CD4-positive, alpha-beta T cell treated with Interleukin-1 beta for 1 hour (primary cell): ENCODE measurements around the gene NMRAL1.

ENCODE experiments used
- DNase-seq, 2 donors: peaks; one replicate each; pipeline ENCODE4 v3.0.0-alpha.2; 2020 to 2022

The NMRAL1 gene

DNA sequence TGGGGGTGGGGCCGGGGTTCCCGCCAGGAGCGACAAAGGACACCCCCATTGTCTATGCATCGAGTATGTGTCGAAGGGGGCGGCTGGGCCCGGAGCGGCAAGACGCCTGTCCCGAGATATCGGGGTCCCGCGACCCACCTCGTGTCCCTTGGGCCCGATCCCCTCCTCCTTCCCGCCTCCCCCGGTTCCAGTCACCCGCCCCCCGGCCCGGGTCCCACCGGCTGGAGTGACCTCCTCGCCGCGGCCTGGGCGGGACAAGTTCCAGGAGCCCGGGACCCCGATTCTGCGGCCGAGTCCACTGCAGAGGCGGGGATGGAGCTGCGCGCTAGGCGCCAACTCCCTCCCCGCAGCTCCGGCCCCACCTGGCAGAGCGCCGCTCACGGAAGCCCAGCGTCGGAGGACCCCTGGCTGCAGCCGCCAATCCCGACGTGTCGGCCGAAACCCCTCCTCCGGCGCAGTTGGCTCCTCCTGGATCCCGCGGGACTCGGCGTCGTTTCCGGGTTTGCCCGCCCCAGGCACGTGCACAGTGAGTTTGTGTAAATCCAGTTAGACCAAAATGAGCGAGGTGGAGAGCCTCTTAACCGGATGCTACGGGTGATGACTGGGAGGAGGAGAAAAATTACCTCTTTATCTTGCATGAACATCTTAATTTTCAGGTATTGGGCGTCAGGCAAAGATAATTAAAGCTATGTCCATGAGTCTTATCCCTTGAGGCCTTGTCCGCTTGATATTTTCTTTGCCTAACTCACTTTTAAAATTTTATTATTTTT lies at the start of gene NMRAL1:
Gene NMRAL1, minus strand, starts transcription at position 434 of the 770 bp plus-strand sequence. CDS start 493 bp downstream, outside the sequence.
- peak; percentile 86 to 90 for DNase-seq

- DNase-seq, result no peak
Measured at GRCh38 chr16:4523686-4524085, 49.3 kb upstream of the NMRAL1 start.

DNA sequence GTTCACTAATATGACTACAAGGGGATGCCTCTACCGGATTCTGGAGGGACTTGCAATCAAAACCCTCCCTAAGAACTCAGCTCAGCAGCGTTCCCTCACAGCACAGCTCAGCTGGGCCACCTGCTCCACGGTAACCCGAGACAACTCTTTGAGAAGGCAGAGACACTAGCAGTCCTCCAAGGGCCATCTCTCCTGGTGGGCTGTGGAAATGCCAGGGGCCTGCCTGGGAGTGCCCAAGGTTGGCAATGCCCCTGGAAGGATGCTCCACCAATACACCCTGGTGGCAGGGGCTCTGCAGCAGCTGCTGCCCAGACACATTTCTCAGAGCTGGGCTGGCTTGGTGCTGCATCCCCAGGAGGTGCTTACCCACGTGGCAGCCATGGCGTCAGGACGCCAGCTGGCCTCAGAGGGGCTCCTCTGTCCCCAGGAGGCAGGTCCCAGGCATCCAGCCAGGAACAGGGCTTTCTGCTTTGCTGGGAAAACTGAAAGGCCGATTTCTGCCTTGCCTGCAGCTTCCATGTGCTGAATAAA lies 47.7 kb upstream of the NMRAL1 start:
- no peak for DNase-seq

DNA sequence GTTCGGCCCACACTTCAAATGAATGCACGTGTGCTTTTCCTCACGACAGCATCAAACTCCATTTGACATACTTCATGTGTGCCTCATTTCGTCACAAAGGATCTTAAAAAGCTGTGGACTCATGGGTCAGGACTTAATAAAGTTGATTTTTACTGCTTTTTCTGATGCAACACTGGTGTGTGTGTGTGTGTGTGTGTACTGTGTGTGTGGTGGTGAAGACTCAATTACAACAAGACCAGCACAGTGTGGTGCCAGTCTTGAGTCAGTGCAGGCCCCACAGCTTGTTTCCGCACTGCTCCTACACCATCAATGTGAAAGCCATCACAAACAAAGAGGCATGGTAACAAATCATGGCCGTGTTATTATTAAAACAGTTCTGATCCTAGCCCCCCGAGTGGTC lies 46.5 kb upstream of the NMRAL1 start:
- DNase-seq, result no peak

DNA sequence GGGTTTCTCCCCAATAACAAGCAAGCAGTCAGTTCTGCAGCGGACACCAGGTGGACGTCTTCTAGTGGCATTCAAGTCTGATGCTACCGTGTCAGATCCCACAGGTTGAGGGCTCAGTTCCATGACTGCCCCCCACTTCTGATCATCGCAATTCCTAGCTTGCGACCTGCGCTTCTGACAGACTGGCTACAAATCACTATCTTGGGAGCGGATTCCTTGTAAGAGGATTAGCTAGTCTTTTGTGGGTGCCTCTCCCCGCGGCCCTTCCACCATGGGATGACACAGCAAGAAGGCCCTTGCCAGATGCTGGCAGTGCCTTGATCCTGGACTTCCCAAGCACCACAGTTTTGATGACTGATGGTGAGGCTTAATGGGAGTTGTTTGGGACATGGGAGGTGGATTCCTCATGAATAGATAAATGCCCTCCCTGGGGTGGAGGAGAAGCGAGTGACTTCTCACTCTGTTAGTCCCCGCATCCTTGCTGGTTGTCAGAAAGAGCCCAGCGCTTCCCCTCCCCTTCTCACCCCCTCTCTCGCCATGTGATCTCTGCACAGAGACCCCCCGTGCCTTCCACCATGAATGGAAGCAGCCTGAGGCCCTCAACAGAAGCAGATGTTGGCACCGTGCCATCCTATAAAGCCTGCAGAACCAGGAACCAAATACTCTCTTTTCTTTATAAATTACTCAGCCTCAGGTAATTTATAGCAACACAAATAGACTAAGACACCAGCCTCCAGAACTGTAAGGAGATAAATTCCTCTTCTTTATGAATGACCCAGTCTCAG lies 45.0 kb upstream of the NMRAL1 start:
- DNase-seq, result no peak

- DNase-seq, result no peak
Measured at GRCh38 chr16:4517812-4518680, 43.6 kb upstream of the NMRAL1 start.

DNA sequence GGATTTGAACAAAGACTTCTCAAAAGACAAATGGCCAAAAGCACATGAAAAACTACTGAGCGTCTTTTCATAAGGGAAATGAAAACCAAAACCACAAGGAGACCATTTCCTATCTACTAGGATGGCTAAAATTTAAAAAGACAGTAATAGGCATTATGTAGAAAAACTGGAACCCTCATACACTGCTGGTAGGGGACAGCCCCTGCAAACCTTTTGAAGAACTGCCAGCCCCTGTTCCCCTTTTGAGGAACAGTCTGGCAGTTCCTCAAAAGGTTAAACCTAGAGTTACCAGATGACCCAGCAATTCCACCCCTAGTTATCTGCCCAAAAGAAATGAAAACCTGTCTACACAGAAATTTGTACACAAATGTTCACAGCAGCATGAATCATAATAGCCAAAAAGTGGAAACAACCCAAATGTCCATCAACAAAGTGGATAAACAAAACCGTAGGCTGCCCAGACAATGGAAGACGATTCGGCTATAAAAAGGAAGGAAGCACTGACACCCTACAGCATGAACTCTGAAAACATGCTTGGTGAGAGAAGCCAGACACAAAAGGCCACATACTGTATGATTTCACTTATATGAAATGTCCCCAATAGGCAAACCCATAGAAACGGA lies 41.3 kb upstream of the NMRAL1 start:
- peak; percentile 30 to 55 for DNase-seq

DNA sequence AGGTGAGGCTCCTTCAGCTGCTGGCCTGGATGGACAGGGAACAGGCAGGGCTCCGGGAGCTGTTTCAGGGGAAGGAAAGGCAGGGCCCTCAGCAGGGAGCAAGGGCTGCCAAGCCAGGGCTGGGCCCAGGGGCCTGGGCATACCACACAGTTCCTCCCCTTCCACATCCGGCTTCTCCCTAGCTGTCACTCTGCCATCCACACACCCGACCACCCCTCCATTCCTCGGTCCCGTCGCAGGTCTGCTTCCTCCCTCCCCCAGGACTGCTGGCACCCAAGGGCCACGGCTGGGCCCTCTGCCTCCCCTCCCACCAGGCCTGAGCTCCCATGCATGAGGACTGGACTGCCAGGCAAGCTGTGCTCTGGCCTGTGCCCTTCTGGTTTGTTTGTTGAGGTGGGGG lies 40.2 kb upstream of the NMRAL1 start:
- no peak for DNase-seq

- DNase-seq, result no peak
Measured at GRCh38 chr16:4513881-4514280, 39.5 kb upstream of the NMRAL1 start.

DNA sequence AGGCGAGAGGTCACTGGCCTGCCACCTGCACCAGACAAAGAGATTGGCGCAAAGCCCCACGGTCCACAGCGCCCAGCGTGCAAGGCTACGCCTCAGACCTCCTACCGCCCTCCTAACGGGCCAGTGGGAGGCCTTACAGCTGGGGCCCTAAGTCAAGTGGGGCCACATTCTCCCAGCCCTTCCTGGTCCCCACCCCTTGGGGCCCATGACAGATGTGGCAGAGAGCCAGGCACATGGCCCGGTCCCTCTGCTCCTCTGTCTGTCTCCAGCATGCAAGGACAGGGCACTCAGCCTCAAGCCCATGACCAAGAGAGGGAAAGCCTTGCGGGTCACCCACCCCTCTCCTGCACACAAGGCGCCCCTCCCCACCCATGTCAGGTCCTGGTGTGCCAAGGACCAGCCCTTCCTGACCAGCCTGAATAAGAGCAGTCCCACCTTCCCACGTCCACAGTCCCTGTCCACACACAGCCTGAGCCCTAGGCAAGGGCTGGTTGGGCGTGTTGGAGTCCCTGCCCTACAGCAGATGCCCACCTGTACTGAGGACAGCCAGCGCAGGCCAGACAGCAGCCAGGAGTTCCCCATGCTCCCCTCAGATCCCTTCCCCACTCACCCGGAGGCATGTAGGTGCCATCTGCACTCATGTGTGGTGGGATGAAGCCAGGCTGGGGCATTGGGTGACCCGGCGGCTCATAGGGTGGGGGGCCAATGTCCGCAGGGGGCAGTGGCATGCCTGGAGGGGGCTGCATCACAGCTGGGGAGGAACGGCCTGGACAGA lies 38.8 kb upstream of the NMRAL1 start:
- no peak for DNase-seq

DNA sequence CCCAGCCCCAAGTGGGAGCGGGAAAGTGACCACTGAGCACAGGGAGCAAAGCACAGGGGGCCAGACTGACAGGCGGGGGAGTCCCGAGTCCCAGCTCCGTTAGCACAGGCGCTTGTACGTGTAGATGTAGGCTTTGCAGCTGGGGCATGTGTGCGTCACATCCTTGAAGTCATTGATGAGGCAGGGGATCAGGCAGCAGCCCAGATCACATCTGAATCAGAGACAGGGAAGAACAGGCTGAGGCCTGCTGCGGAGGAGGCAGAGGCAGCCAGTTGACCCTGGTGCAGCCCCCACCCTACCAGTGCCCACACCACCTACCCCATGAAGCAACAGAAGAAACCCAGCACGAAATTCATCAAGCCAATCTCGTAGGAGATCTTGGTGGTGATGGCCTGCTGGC lies 38.0 kb upstream of the NMRAL1 start:
- DNase-seq, result no peak

- peak in 1 of 2 donors; percentile 30 for DNase-seq
Measured at GRCh38 chr16:4511441-4512082, 37.1 kb upstream of the NMRAL1 start.

GRCh38 chr16:4510747-4511426 lies 36.5 kb upstream of the NMRAL1 start:
- DNase-seq, result peak in 1 of 2 donors; percentile 42

DNA sequence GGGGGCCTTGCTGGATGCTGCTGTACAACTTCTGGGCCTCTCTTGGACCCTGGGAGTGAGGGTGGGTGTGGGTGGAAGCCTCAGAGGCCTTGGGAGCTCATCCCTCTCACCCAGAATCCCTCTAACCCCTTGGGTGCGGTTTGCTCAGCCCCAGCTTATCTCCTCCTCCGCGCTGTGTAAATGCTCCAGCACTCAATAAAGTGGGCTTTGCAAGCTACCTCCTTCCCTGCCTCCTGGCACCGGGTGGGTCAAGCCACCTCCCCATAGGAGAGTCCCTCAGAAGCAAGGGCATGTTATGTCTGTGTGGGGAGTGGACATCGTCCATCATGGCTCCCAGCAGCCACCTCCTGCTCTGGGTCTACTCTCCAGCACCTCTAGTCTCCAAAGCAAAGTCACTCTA lies 35.7 kb upstream of the NMRAL1 start:
- no peak for DNase-seq

DNA sequence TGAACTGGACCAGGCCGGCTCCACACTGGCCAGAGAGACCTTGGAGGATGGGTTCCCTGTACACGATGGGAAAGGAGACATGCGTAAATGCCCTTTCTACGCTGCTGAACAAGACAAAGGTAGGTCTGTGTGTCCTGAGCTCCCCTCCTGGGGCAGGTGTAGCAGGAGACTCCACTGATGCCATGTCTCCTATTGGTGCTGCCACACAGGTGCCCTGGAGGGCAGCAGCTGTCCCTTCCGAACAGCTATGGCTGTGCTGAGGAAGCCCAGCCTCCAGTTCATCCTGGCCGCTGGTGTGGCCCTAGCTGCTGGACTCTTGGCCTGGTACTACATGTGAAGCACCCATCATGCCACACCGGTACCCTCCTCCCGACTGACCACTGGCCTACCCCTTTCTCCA lies 35.0 kb upstream of the NMRAL1 start:
- DNase-seq, result no peak

GRCh38 chr16:4508806-4509205 lies 34.4 kb upstream of the NMRAL1 start:
- DNase-seq, result no peak

- DNase-seq, result no peak
Measured at GRCh38 chr16:4507588-4508345, 33.3 kb upstream of the NMRAL1 start.

- DNase-seq, result peak; percentile 77
Measured at GRCh38 chr16:4506450-4506849, 32.0 kb upstream of the NMRAL1 start.

DNA sequence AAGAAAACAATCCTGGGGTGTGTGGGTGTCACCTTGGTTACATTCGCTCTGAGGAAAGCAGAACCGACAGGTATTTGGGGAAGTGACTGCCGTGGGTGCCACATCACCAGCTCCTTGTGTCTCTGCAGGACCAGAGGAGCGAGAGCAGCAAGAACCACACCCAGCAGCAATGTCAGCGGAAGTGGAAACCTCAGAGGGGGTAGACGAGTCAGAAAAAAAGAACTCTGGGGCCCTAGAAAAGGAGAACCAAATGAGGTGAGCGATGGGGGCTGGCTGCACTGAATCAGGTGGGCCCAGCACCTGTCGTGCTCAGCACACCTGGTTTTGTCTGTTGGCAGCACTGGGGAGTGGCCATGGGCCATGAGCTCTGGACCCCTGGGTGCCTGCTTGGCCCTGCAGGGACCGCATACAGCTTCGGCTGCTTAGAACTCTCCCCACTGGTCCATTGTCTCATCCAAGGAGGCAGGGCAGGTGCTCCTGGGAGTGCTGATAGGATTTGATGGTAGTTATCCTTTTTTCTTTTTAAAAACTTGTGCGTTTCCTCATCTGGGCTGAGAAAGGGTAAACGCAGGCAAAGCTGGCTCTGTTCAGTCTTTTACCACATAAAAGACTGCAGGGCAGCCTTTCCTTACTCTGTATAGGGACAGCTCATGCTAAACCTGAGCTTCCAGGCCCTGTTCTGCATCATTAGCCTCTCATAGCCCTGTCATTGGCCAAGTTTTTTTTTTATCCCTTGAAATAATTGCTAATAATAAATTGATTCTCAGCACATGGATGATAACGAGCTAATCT lies 31.1 kb upstream of the NMRAL1 start:
- peak; percentile 84 to 93 for DNase-seq
